Measurements from ENCODE around the gene TMEM187.
A peak's percentile ranks its signal among the peaks of the same experiment; 100 is the strongest.

Gene TMEM187

DNA sequence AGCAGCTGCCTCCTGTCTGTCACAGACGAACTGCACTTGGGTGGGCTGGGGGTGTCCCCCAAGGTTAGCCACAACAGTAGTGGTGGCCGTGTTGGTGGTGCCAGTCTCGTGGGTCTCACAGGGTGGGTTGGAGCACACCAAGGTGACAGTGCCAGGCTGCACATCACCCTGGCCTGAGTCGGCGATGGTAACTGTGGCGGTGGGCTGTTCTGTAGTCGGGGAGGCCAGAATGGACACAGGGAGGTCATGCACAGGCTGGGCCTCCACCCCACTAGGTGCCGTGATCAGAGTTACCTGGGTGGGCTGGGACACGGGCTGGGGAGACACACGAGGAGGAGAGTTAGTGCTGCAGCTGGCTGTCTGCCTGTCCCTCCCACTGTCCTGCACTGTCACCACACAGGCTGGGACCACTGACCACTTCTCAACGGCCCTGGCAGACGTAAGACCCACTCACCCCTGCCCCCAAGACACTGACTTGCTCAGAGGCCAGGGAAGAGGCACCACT is 17.3 kb upstream of the TMEM187 start:
- no peak for DNase-seq (ENCODE audit: low spot score)

DNA sequence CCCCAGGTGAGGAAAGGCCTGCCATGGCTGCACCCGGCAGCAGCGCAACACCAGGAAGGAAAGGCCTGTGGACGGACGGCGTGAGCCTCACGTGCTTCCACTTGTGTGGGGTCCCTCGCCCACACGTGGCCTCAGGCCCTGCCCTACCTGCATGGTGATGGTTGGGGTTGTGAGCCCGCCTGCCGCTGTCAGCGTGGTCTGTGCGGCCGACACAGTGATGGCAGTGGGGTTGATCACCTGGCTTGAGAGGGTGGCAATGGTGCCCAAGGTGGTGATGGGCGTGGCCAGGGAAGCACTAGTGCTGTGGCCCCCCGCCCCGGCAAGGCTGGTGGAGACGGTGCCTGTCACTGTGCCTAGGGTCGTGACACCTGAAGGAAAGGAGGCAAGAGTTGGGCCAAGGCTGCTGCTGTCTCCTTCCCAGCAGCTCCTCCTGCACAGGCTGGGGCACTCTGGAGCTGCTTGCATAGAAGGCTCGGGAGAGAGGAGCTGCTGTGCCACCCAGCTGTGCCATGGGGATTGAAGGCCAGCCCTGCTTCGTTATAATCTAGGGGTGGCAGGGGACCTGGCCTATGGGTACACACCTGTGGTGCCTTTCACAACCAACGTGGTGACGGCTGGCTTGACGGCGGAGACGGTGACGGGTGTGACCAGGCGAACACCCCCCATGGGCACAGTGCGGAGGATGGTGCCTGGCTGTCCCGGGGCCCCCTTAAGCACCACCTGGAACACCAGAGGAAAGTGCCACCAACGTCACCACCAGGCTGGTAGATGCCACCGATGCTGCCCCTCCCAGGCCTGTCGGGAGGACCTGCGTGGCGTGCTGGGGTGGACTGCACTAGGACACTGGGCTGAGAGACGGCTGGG is 16.3 kb upstream of the TMEM187 start:
- DNase-seq (ENCODE audit: low spot score), result no peak

DNA sequence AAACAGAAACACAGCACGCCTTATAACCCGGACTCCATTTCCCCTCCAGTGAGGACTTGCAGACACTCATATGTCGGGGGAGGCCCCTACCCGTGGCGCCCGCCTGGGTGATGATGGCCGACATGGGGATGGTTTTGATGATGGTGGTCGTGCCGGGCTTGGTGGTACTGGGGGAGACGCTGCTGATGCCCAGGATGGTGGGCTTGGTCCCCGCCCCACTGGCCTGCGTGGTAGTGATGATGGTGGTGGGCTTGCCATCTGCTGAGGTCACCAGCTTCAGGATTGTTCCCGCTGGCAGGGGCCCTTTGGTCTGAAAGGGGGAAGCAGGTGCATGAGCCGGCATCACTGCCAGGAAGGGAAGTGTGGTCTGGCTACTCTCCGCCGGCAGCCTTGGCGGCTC is 15.3 kb upstream of the TMEM187 start:
- no peak for DNase-seq (ENCODE audit: low spot score)

DNA sequence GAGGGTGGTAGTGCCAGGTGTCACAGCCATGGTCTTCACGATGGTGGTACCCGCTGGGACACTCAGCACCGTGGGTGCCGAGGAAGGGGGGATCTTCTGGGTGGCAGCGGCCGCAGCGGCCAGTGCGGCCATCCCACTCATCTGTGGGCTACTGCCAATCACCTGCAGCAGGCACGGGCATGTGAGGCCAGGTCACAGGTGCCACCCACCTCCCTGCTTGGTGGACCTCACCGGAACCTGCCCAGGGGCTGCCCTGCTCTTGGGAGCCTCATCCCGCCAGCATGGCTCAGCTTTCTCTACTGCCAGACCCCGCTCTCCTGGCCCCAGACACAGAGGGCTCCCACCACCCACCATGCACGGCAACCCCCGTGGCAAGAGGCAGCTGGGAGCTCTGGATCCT is 13.9 kb upstream of the TMEM187 start:
- DNase-seq (ENCODE audit: low spot score), result no peak

DNA sequence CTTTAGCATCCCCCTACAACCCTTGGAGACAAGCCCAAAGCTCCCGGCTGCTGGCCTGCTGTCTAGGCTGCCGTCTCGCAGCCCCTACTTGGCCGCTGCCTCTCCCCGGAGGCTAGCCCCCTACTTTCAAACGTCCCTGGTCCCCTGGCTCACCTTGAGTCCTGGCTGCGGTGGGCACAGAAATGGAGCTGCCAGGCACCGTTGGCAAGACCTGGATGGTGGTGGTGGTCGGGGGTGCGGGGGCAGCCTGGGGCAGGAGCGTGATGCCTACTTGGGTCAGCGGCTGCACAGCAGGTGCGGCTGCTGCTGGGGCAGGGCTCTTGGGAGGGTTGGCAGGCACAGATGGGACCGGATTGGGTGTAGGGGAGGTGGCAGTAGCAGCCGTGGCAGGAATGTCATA is 12.9 kb upstream of the TMEM187 start:
- DNase-seq (ENCODE audit: low spot score), result no peak

DNA sequence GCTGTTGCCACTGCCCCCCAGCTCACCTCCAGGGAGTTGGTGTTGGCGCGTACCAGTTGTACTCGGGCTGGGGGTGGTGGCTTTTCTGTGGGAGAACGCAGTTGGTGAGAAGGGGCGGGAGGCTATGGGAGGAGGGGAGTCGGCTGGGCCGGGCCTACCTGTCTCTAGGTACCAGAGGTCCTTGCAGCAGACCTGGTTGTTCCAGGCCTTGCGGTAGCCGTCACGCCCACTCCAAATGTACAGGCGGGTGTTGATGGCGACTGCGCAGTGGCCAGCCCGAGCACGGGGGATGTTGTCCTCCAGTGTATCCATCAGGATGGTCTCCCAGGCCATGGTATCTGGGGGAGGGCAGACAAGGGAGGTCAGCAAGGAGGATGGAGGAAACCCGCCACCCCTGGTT is 12.5 kb upstream of the TMEM187 start:
- no peak for DNase-seq (ENCODE audit: low spot score)

DNA sequence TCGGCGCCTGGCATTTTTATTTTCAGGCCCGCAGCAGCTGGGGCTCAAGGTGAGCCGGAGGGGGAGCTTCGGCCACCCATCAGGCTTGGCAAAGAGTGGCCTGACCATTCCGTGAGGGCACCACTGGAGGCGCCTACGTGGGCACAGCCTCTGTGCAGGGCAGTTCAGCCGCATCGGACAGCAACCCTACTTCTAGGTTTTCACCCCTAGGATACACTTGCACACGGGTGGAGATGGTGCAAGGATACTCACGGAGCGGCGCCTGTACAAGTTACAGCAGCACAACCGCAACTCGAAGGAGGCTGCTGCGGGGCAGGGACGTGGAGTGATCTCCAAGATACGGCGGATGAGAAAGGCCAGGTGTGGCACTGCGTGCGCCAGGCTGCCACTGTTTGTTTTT is 11.8 kb upstream of the TMEM187 start:
- DNase-seq (ENCODE audit: low spot score), result no peak

DNA sequence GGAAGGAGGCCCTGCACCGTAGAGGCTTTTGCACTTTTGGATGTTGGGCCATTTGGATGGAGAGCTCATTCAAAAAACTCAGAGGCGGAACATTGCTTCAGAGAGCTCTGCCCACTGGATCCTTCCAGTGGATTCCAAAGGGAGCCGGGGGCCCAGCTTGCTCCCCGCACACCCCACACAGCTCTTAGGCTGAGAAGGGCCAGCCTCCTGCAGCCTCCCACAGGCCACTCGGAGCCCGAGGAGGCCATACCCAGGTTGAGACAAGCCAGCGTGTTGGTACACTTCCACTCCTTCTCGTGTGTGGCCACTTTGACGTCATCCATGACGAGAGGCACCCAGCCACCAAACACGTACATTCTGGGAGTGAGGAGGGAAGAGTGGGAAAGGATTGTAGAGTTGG is 11.3 kb upstream of the TMEM187 start:
- no peak for DNase-seq (ENCODE audit: low spot score)

DNA sequence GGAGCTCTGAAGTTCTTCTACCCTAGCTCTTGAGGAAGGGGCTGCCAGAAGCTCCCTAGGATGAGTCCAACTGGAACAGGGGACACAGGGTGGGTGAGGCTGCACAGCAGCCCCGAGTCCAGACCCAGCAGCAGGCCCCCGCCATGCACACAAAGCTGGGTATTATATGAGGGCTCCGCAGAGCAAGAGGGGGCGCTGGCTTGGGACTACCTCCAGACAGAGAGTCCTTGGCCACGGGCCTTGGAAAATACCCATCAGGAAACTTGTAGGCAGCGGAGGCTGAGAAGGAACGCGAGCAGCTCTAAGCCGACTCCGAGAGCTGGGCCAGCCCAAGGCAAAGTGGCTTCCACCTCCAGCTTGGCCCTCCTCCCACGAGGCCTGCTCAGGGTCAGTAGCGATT is 9.0 kb upstream of the TMEM187 start:
- no peak for DNase-seq (ENCODE audit: low spot score)

DNA sequence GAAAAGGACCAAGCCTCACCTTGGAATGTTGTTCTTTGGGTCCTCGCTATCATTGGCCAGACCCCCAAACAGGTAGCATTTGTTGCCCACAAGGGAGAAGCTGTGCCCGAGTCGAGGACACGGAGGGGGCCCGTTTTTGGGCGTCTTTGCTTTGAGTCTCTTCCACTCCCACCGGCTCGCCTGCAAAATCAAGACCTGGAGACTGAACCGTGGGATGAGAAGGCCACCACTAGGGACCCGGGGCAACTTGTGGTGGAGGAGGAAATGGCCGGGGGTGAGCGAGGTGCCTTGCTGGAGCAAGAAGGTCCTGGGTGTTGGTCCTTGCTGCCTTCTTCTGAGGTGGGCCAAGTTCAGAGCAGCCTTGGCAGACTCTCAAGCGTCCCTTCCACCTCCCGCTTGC is 8.4 kb upstream of the TMEM187 start:
- no peak for DNase-seq (ENCODE audit: low spot score)

DNA sequence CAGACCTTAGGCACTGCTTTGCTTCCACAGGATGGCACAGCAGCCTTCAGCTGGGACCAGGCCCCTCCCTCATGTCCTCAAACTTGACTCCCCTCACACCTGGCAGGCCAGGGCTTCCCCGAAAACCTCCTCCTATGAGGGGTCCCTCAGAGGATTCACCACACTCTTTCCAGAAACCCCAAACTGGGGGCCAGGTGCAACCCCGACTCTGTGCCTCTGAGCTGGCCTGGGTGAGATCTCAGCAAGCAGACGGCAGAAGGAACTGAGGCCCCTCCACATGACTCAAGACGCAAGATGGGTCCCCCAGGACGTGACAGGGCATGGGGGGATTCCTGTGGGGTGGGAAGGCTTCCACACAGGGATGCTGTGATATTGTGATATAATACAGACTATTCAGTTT is 7.1 kb upstream of the TMEM187 start:
- DNase-seq (ENCODE audit: low spot score), result no peak

DNA sequence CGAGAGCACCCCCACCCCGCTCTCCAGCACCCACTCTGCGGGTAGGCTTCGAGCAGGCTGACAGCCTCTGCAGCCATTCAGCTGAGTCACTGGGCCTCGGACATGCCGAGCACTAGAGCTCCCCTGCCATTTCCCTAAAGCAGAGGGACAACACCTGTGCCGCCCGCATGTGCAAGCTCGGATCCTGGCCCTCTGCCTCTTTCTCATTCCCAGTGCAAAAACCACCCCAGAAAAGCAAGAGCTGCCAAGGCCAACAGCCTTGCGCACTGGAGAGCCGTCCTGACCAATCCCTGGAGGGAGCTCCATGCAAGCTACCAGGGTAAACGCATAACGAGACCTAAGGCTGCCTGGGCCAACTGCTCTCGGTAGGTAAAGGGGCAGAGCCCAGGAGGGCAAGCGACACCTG is 6.3 kb upstream of the TMEM187 start:
- no peak for DNase-seq (ENCODE audit: low spot score)

DNA sequence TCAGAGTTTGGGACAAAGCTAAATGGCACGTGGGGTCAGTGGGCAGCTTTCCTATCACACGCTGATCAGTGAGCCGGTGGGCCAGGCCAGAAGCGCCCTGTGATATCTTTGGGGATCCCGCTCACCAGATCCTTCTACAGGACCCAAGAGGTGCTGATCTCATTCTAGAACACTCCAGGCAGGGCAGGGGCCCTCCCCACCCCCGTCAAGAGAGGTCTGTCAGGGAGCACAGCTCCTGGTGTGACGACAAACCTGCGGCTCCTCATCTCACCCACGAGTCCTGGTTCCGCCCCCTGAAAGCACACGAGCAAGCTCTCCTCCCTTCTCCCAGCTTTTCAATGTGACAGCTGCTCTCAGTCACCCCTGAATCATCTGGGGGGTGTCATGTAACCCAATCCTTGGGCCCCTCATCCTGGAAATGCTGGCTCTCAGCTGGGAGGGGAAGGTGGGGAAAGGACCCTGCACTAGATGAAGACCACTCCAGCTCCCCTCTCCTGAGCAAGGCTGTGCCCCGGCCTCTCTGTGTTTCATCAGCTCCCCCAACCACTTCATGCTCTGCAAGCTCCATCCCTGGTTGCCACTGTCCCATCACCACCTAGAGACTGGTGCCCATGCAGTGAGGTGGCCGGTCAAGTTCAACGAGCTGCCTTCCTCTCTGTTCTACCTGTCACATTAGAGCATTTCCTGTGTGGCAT is 5.6 kb upstream of the TMEM187 start:
- DNase-seq (ENCODE audit: low spot score), result no peak

DNA sequence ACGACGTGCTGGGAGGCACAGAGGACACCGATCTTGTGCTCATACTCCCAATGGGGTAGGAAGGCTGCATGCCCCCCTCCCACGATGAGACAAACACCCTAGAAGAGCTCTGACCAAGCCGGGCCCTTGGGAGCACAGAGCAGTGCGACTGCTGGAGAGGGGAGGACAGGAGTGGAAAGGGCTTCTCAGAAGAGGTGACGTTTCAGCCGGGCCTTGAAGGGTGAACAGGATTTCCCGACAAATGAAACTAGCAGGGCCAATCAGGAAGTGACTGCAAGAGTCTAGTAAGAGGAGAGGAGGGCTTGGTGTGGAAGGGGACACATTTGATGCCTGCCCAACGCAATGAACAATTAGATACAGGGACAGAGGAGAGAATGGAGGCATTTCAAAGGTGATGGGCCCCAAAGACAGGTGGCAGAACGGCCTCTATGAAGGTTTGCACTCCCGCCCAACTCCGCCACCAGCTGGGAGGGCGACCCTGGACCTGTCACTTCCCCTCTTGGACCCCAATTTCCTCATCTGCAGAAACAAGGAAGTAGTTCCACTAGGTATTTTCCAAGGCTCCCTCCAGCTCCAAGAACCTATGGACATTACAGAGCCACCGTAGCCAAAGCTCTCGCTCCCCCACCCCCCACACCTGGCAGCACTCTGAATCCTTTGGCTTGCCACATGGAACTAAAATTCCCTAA is 4.9 kb upstream of the TMEM187 start:
- DNase-seq (ENCODE audit: low spot score), result no peak

DNA sequence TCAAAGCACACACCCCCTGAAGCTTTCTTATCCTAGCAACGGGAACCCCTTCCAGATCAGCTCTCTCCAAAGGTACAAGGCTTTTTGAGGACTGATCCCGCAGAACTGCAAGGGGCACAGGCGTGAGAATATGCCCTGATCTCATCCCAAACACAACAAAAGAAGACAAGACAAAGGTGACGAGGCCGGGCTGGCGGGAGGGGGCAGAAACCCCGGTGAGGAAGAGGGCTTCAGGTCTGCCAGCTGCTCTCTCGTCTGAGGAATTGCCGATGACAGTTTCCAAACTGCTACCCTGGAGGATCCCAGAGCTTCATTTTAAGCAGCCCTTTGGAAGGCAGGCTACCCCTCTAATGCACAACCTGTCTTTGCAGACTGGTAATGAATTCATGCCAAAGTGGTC is 4.3 kb upstream of the TMEM187 start:
- no peak for DNase-seq (ENCODE audit: low spot score)

DNA sequence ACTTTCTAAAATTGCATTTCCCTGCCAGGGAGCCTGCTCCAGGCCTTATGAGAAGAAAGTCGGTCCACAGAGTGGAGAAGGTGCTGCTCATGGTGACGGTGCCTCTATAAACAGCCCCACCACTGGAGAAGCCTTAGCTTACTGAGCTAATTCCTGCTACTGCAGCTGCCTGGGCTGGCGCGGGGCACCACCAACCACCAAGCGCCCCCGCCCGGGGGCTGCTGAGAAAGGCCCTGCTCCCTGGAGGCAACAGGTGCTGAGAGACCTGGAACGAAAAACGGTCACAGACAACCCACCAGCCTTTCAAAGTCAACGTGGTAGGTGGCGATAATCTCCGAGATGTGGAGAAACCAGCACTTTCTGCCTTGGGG is 3.8 kb upstream of the TMEM187 start:
- DNase-seq (ENCODE audit: low spot score), result peak; percentile 34

DNA sequence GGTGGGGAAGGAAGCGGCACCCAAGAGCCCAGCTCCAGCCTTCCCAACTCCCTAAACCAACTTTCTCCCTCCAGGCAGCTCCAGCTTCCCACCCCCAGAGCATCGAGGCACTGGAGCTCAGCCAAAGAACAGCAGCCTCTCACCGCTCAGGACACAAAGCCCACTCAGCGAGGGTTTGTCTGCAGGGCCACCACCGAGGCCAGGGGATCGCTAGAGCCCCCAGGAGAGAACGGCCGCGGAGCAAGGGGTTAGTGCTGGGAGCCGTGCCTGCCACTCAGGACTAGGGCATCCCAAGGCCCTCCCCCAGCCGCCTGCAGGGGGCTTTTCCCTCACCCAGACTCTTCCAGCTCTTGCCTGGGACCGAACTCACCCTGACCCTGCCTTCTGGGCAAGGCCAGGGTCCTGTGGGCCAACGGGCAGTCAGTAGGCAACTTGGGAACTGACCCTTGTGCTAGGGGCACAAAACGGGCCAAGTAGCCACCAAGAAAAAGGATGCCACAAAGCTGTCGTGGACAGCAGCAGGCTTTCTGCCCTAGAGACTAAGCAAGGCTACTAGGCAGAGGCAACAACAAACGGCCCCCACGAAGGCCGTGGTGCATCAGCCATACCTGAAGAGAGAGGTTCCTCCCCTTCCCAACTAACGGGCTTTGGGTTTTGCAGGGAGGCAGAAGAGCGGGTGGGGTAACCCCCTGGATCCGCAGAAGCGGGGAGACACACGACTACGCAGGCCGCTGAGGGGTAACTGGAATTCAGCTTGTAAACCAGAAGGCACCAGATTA is 3.2 kb upstream of the TMEM187 start:
- no peak for DNase-seq (ENCODE audit: low spot score)

DNA sequence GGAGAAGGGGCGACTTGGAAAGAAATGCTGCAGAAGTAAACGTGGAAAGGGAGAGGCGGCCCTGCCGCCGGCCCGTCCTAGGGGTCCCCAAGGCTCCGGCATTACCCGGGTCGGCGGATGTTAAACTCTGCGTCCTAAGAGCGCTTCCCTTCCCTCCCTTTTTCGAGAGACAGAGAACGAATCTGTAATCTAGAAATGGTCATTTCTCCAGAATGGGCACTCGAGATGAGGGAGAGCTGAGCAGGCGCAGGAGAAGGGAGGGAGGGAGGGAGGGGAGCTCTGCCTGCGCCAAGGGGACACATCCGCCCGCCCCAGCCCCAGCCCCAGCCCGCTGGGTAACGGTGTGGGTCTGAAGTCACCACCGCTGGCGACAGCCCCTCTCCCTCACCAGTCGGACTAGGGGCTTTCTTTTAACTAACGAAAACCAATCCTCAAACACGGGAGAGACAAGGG is 2.6 kb upstream of the TMEM187 start:
- DNase-seq (ENCODE audit: low spot score), result no peak

DNA sequence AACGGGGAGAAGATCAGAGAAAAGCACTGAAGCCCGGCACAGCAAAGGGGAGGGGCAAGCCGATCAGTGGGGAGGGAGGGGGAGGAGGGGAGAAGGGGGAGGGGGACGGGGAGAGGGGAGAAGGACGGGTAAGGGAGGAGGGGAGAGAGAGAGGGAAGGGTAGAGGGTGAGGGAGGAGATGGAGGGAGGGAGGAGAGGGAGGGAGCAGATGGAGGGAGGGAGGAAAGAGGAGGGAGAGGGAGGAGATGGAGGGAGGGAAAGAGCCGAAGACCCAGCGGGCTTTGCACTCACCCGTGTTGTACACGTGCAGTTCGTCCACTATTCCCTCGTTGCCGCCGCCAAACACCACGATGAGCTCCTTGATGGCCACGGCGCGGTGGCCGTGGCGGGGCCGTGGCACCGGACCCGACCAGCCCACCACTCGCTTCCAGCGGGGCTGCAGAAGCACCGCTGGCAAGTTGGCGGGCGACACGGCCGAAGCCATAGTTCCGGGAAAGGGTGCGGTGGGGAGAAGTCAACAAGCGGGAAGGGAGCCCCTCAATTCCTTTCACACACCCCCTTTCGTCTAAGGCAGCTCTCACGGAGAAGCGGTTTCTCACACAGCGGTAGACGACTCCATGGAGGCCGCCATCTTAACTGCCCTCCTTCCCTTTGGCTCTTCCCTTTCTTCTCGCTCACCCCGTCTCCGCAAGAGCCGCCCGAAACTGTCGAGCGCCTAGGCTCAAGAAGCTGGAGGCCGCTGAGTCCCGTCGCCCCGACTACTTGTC is 2.0 kb upstream of the TMEM187 start:
- no peak for DNase-seq (ENCODE audit: low spot score)

DNA sequence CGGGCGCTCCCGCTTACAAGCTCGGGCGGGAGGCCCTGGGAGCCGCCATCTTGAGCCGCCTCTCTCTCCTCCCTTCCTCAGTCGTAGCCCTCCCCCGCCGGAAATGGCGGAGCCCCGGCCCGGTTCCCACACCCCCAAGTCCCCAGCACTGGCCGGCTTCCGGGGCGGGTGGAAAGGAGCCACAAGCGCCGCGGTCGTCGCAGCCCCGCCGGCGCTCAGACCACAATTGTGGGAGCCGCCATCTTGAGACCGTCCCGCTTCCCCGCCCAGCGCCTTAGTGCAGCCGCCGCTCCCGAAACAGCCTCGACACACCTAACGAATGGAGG is 1.5 kb upstream of the TMEM187 start:
- DNase-seq (ENCODE audit: low spot score), result peak; percentile 79
